Stimulated activated memory B cell treated with anti-CD40 and anti-IgM and Interleukin-4, amounts not matched to agents 10 μg/mL and 1 μg/mL and 100 μg/mL, for 72 hours (primary cell): ENCODE measurements around the gene LTBP2.

Experiments used
- ATAC-seq: fragments of 150-1000 bp; cut with Tn5 transposase; 2 replicates; pipeline ENCODE4 v1.10.0; 2021
- H3K27ac Mint-ChIP-seq: one replicate; pipeline ENCODE4 v1.8.0; 2022; ENCODE audit warnings: mild to moderate bottlenecking, mixed read lengths
- H3K27me3 Mint-ChIP-seq: one replicate; pipeline ENCODE4 v1.8.0; 2022; ENCODE audit warnings: mixed read lengths
- H3K36me3 Mint-ChIP-seq: one replicate; pipeline ENCODE4 v1.8.0; 2022; ENCODE audit warnings: mixed read lengths
- H3K4me1 Mint-ChIP-seq: one replicate; pipeline ENCODE4 v1.8.0; 2022; ENCODE audit warnings: mixed read lengths
- H3K4me3 Mint-ChIP-seq: one replicate; pipeline ENCODE4 v1.8.0; 2022; ENCODE audit warnings: mild to moderate bottlenecking, moderate library complexity, mixed read lengths
- H3K9me3 Mint-ChIP-seq: one replicate; pipeline ENCODE4 v1.8.0; 2022; ENCODE audit warnings: mixed read lengths

LTBP2 gene

GRCh38 chr14:74515891-74516412 lies 96.1 kb downstream of the LTBP2 start:
- H3K27ac Mint-ChIP-seq: no peak overlapping the region
- H3K36me3 Mint-ChIP-seq: no peaks in the 10 kb centered on the region
- ATAC-seq: no peak
- H3K27me3 Mint-ChIP-seq: peaks cover 77% of the 10 kb centered on the region
- no peak overlapping the region for H3K4me3 Mint-ChIP-seq
- H3K9me3 Mint-ChIP-seq: no peaks in the 10 kb centered on the region
- H3K4me1 Mint-ChIP-seq: peaks cover 7% of the 10 kb centered on the region

GRCh38 chr14:74514471-74514941 lies 97.5 kb downstream of the LTBP2 start:
- Mint-ChIP-seq H3K4me1 (peaks cover 7% of the 10 kb centered on the region), H3K27me3 (peaks cover 89% of the 10 kb centered on the region), H3K27ac (no peak overlapping the region), H3K4me3 (no peak overlapping the region), H3K9me3 (no peaks in the 10 kb centered on the region), H3K36me3 (no peaks in the 10 kb centered on the region)
- no peak for ATAC-seq

GRCh38 chr14:74511966-74512830 lies 99.8 kb downstream of the LTBP2 start:
- Mint-ChIP-seq H3K4me3 (no peak overlapping the region), H3K27me3 (peaks cover 79% of the 10 kb centered on the region), H3K27ac (no peak overlapping the region), H3K36me3 (no peaks in the 10 kb centered on the region), H3K9me3 (no peaks in the 10 kb centered on the region), H3K4me1 (peaks cover 7% of the 10 kb centered on the region)
- ATAC-seq: no peak

- Mint-ChIP-seq H3K36me3 (no peaks in the 10 kb centered on the region), H3K9me3 (no peaks in the 10 kb centered on the region), H3K27me3 (peaks cover 70% of the 10 kb centered on the region), H3K4me1 (peaks cover 15% of the 10 kb centered on the region), H3K27ac (no peak overlapping the region), H3K4me3 (no peak overlapping the region)
- ATAC-seq: no peak
Measured at GRCh38 chr14:74510959-74511409, 101.1 kb downstream of the LTBP2 start.

- ATAC-seq: no peak
- H3K9me3 Mint-ChIP-seq: no peaks in the 10 kb centered on the region
- peaks cover 64% of the 10 kb centered on the region for H3K27me3 Mint-ChIP-seq
- H3K36me3 Mint-ChIP-seq: no peaks in the 10 kb centered on the region
- H3K4me3 Mint-ChIP-seq: no peak overlapping the region
- H3K4me1 Mint-ChIP-seq: peaks cover 20% of the 10 kb centered on the region
- H3K27ac Mint-ChIP-seq: no peak overlapping the region
Measured at GRCh38 chr14:74510223-74510931, 101.7 kb downstream of the LTBP2 start.

GRCh38 chr14:74509587-74510222 lies 102.3 kb downstream of the LTBP2 start:
- H3K9me3 Mint-ChIP-seq: no peaks in the 10 kb centered on the region
- H3K4me3 Mint-ChIP-seq: no peak overlapping the region
- peaks cover 60% of the 10 kb centered on the region for H3K27me3 Mint-ChIP-seq
- ATAC-seq: no peak
- H3K36me3 Mint-ChIP-seq: no peaks in the 10 kb centered on the region
- peaks cover 17% of the 10 kb centered on the region for H3K4me1 Mint-ChIP-seq
- H3K27ac Mint-ChIP-seq: no peak overlapping the region

- H3K27ac Mint-ChIP-seq: no peak overlapping the region
- peaks cover 53% of the 10 kb centered on the region for H3K27me3 Mint-ChIP-seq
- no peaks in the 10 kb centered on the region for H3K36me3 Mint-ChIP-seq
- H3K9me3 Mint-ChIP-seq: no peaks in the 10 kb centered on the region
- no peak for ATAC-seq
- H3K4me1 Mint-ChIP-seq: peaks cover 12% of the 10 kb centered on the region
- H3K4me3 Mint-ChIP-seq: no peak overlapping the region
Measured at GRCh38 chr14:74508844-74509428, 103.1 kb downstream of the LTBP2 start.

GRCh38 chr14:74508292-74508731 lies 103.7 kb downstream of the LTBP2 start:
- Mint-ChIP-seq H3K27ac (no peak overlapping the region), H3K36me3 (no peaks in the 10 kb centered on the region), H3K9me3 (no peaks in the 10 kb centered on the region), H3K27me3 (peaks cover 47% of the 10 kb centered on the region), H3K4me3 (no peak overlapping the region), H3K4me1 (peaks cover 12% of the 10 kb centered on the region)
- no peak for ATAC-seq

GRCh38 chr14:74507840-74508239 lies 104.2 kb downstream of the LTBP2 start:
- Mint-ChIP-seq H3K4me3 (no peak overlapping the region), H3K27ac (no peak overlapping the region), H3K4me1 (peaks cover 12% of the 10 kb centered on the region), H3K36me3 (no peaks in the 10 kb centered on the region), H3K9me3 (no peaks in the 10 kb centered on the region), H3K27me3 (peaks cover 43% of the 10 kb centered on the region)
- no peak for ATAC-seq

- H3K4me3 Mint-ChIP-seq: no peak overlapping the region
- peaks cover 17% of the 10 kb centered on the region for H3K4me1 Mint-ChIP-seq
- peaks cover 36% of the 10 kb centered on the region for H3K27me3 Mint-ChIP-seq
Measured at GRCh38 chr14:74507085-74507484, 105.0 kb downstream of the LTBP2 start.

GRCh38 chr14:74506411-74506851 lies 105.6 kb downstream of the LTBP2 start:
- H3K4me1 Mint-ChIP-seq: peaks cover 19% of the 10 kb centered on the region
- peaks cover 29% of the 10 kb centered on the region for H3K27me3 Mint-ChIP-seq
- no peaks in the 10 kb centered on the region for H3K36me3 Mint-ChIP-seq
- H3K4me3 Mint-ChIP-seq: no peak overlapping the region
- no peaks in the 10 kb centered on the region for H3K9me3 Mint-ChIP-seq
- H3K27ac Mint-ChIP-seq: peak overlapping the region; percentile 57
- ATAC-seq: peak; percentile 37

More at GRCh38 chr14:74507085-74507484, 105.0 kb downstream of the LTBP2 start:
- Mint-ChIP-seq H3K9me3 (no peaks in the 10 kb centered on the region), H3K36me3 (no peaks in the 10 kb centered on the region), H3K27ac (no peak overlapping the region)
- ATAC-seq: no peak

- H3K9me3 Mint-ChIP-seq: no peaks in the 10 kb centered on the region
- H3K27me3 Mint-ChIP-seq: peaks cover 23% of the 10 kb centered on the region
- ATAC-seq: no peak
- H3K27ac Mint-ChIP-seq: peak overlapping the region; percentile 57
- H3K4me1 Mint-ChIP-seq: peaks cover 19% of the 10 kb centered on the region
- no peak overlapping the region for H3K4me3 Mint-ChIP-seq
- no peaks in the 10 kb centered on the region for H3K36me3 Mint-ChIP-seq
Measured at GRCh38 chr14:74505831-74506230, 106.2 kb downstream of the LTBP2 start.

- H3K27me3 Mint-ChIP-seq: peaks cover 16% of the 10 kb centered on the region
- H3K27ac Mint-ChIP-seq: no peak overlapping the region
- H3K9me3 Mint-ChIP-seq: no peaks in the 10 kb centered on the region
Measured at GRCh38 chr14:74504874-74505720, 106.9 kb downstream of the LTBP2 start.

GRCh38 chr14:74504412-74504811 lies 107.6 kb downstream of the LTBP2 start:
- Mint-ChIP-seq H3K27me3 (peaks cover 9% of the 10 kb centered on the region), H3K36me3 (no peaks in the 10 kb centered on the region), H3K4me3 (no peak overlapping the region), H3K27ac (no peak overlapping the region), H3K4me1 (peaks cover 19% of the 10 kb centered on the region), H3K9me3 (no peaks in the 10 kb centered on the region)
- ATAC-seq: no peak

More at GRCh38 chr14:74504874-74505720, 106.9 kb downstream of the LTBP2 start:
- Mint-ChIP-seq H3K36me3 (no peaks in the 10 kb centered on the region), H3K4me1 (peaks cover 19% of the 10 kb centered on the region), H3K4me3 (no peak overlapping the region)
- ATAC-seq: no peak
